A549 treated with Mapracorat at 1 μM for 4 hours (cell line): ENCODE measurements around the gene KLHL26. TPM values are rescaled to one million over a fixed set of nuclear protein-coding genes. Genes with fewer than 3 reads are reported as not detected.

Experiments used
- total RNA-seq: library from RNA; stranded (reverse); fragments of 200-300 nt; extraction: Qiagen RNA extraction; gene quantifications from 5 replicates; pipeline ENCODE4 v1.2.3, GENCODE V29; 2022

The KLHL26 gene
- 2.6 to 5.3 TPM (median 3.7 TPM) in 5 replicates for total RNA-seq

GRCh38 chr19:18636969-18637629, at the start of gene KLHL26:
KLHL26 (plus strand) TSS chr19:18637028; CDS start chr19:18637055, 27 bp downstream.

GRCh38 chr19:18588611-18589379, 48.0 kb upstream of the KLHL26 start, which contains the start of gene REX1BD:
REX1BD (plus strand) TSS chr19:18588798; CDS start chr19:18588802, 4 bp downstream.

GRCh38 chr19:18606281-18607225, 30.3 kb upstream of the KLHL26 start, which contains the start of gene CRLF1:
CRLF1 (minus strand) TSS chr19:18606799; CDS start chr19:18606656, 143 bp downstream.

GRCh38 chr19:18612772-18613588, 23.8 kb upstream of the KLHL26 start, which contains the start of gene TMEM59L:
TMEM59L (plus strand) TSS chr19:18612870; CDS start chr19:18612959, 89 bp downstream.

GRCh38 chr19:18683109-18683957, 46.5 kb downstream of the KLHL26 start, which contains the start of gene CRTC1:
CRTC1 (plus strand) TSS chr19:18683680; CDS start chr19:18683703, 23 bp downstream.

Other genes with a start within 250 kb of the KLHL26 start
- gene LRRC25, start 239.4 kb upstream of the KLHL26 start, total RNA-seq = 0.06 TPM in 1 of 5 replicates, not detected in the others
- 36.0 to 47.5 TPM (median 45.6 TPM) in 5 replicates for gene SSBP4, start 217.6 kb upstream of the KLHL26 start, total RNA-seq
- 30.5 to 45.1 TPM (median 41.8 TPM) in 5 replicates for gene ISYNA1, start 198.9 kb upstream of the KLHL26 start, total RNA-seq
- 3.8 to 6.0 TPM (median 5.3 TPM) in 5 replicates for gene ELL, start 115.0 kb upstream of the KLHL26 start, total RNA-seq
- gene FKBP8, start 93.5 kb upstream of the KLHL26 start, total RNA-seq = 119 to 157 TPM (median 147 TPM) in 5 replicates
- 90.2 to 103 TPM (median 98.8 TPM) in 5 replicates for gene KXD1, start 79.2 kb upstream of the KLHL26 start, total RNA-seq
- gene UBA52, start 65.2 kb upstream of the KLHL26 start, total RNA-seq = 1,110 to 1,215 TPM (median 1,145 TPM) in 5 replicates
- gene REX1BD, start 48.2 kb upstream of the KLHL26 start, total RNA-seq = 40.4 to 62.8 TPM (median 60.6 TPM) in 5 replicates
- gene CRLF1, start 30.2 kb upstream of the KLHL26 start, total RNA-seq = 3.0 to 7.7 TPM (median 5.0 TPM) in 5 replicates
- 4.8 to 7.3 TPM (median 6.5 TPM) in 5 replicates for gene TMEM59L, start 24.2 kb upstream of the KLHL26 start, total RNA-seq
- 2.5 to 4.6 TPM (median 4.1 TPM) in 5 replicates for gene CRTC1, start 46.7 kb downstream of the KLHL26 start, total RNA-seq
- 0.07 to 0.23 TPM (median 0.14 TPM) in 5 replicates for gene COMP, start 154.3 kb downstream of the KLHL26 start, total RNA-seq
- 32.6 to 42.3 TPM (median 41.1 TPM) in 5 replicates for gene UPF1, start 194.9 kb downstream of the KLHL26 start, total RNA-seq